ENCODE results near the gene SURF6.
"Not testable (repeated sequence)": the region's sequence is repeated elsewhere in the genome, so short reads cannot be mapped to it uniquely, and the experiment has no call there.

SURF6 gene

GRCh38 chr9:133349965-133350616 is 14.1 kb upstream of the SURF6 start:
- FAIRE-seq: no peak
- DNase-seq (ENCODE audit: extremely low spot score, insufficient read length, low read depth): no peak

DNA sequence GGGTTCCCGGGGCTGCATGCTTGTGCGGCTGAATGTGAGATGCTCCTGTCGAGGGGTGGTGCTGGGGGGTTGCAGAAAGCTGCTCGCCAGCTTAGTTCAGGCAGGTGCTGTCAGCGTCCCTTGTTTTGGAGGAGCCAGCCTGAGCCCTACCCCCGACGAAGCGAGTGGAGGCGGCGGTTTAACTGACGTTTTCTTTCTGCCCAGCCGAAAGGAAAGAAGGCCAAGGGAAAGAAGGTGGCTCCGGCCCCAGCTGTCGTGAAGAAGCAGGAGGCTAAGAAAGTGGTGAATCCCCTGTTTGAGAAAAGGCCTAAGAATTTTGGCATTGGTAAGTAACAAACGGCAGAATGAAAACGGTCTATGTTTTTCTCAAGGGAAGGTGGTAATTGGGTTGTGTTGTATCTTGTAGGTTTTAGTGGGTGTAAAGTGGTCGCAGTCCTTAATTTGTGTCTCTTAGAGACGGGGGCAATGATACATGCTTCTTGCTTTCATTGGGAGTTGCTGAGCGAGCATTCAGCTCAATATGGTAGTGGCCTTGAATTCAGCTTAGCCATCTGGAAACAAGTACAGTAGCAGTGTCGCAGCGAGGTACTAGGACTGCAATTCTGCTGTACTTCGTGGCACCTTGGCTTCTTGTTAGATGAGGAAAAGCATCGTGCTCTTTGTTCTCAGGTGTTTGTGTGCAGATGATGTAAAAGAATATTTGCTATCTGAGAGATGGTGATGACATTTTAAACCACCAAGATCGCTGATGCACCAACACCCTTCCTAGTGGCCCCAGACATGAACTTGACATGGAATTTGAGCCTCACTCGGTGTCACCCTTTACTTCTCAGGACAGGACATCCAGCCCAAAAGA is 13.0 kb upstream of the SURF6 start:
- DNase-seq (ENCODE audit: extremely low spot score, insufficient read length, low read depth) (no peak), FAIRE-seq (no peak)

DNA sequence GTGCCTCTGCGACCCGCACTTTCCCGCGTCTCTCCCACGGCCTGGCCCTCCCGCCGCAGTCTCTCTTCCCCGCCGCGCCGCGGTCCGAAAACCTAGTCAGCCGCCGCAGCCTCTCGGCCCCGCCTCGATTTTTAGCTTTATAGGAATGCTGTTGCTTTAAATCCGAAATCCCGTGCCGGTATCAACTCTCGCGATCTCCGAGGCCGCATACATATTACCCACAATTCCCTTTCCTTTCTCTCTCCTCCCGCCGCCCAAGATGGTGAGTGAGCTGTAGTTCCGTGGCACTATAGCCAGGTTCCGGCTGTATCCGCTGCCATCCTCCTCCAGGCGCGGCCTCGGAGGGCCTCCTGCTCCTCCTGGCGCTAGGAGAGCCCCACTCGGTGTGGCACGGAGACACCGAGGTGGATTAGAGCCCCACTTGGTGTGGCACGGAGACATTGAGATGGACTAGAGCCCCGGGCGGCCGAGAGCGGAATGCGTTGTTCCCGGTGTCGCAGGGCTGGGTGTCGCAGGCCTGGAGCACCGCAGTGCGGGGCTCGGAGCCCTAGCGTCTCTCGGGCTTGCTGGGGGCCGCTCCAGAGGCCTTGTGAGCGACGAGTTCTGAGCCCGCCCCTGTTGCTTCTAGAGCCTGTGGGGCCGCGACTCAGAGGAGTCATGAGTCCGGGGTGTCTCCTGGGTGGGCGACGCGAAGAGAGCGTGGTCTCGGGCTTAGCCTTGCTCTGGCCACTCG is 12.2 kb upstream of the SURF6 start, which contains the start of the genes MED22 and RPL7A:
TSS of gene MED22 (minus strand) at position 147 of the 733 bp plus-strand sequence. CDS start 1,469 bp downstream, outside the sequence.
TSS of gene RPL7A (plus strand) at position 234 of the 733 bp plus-strand sequence. CDS start at position 260, 26 bp downstream.
- DNase-seq (ENCODE audit: extremely low spot score, insufficient read length, low read depth): peak; percentile 89
- peak; percentile 91 for FAIRE-seq

DNA sequence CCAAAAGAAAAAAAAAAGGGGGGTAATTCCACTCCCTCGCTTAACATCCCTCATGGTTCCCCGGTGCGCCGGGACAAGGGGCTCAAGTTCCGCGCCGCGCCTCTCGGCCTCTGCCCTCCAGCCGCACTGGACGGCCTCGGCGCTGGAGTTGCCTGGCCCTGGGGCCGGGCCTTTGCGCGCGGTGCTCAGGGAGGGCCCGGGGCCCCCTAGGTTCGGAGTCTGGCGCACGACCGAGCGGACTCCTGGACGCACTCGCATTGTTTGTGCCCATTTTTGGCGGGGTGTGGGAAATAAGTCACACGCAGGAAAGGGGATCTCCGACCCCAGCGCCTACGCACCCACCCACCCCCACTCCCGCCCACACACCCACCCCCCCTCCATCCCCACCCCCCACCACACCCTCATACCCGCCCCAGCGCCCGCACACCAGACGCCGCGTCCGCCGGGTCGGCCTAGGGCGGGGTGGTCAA is 11.6 kb upstream of the SURF6 start:
- peak; percentile 40 for DNase-seq (ENCODE audit: extremely low spot score, insufficient read length, low read depth)
- no peak for FAIRE-seq

- no peak for FAIRE-seq
Measured at GRCh38 chr9:133346021-133346785, 10.2 kb upstream of the SURF6 start.

GRCh38 chr9:133345596-133345995 is 9.6 kb upstream of the SURF6 start:
- DNase-seq (ENCODE audit: extremely low spot score, insufficient read length, low read depth): no peak
- no peak for FAIRE-seq

More at GRCh38 chr9:133346021-133346785, 10.2 kb upstream of the SURF6 start:
- no peak for DNase-seq (ENCODE audit: extremely low spot score, insufficient read length, low read depth)

DNA sequence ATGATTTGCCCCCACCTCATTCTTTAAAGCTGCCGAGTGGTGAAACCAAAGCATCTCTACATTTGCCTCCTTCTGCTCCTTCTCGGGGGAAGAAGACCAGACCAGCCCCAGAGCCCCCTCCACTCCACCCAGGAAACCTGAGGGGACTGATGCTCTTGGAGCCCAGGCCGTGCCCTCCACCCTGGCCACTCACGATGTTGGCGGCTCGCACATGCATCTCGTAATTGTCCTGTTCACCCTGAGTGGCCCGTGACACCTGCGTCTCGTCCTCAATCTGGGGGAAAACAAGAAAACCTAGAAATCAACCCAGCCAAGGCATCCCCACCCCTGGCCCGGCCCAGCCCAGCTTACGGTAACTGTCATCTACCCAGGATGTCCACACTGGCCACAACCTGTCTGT is 9.0 kb upstream of the SURF6 start:
- no peak for FAIRE-seq
- no peak for DNase-seq (ENCODE audit: extremely low spot score, insufficient read length, low read depth)

- DNase-seq (ENCODE audit: extremely low spot score, insufficient read length, low read depth) (no peak), FAIRE-seq (no peak)
Measured at GRCh38 chr9:133344071-133344470, 8.1 kb upstream of the SURF6 start.

DNA sequence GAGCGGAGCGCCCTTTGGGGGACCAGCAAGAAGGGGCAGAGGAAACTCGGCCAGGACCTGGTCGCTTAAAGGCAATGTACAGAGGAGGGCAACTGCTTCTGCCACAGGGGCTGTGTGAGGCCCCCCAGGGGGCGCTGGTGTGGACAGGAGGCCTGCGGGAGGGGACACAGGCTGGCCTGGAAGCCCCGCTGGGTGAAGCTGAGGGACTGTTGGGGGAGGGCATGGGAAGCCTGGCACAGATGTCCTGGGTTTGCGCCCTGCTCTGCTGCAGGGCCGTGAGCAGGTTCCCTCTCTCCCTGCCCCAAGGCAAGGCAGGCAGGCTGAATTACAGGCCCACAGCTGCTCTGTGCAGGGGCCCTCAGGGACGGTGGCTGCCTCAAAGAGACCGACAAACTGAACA is 6.6 kb upstream of the SURF6 start:
- no peak for FAIRE-seq
- no peak for DNase-seq (ENCODE audit: extremely low spot score, insufficient read length, low read depth)

GRCh38 chr9:133342069-133342406 is 6.0 kb upstream of the SURF6 start:
- DNase-seq (ENCODE audit: extremely low spot score, insufficient read length, low read depth) (no peak), FAIRE-seq (no peak)

GRCh38 chr9:133341369-133342068 is 5.5 kb upstream of the SURF6 start:
- DNase-seq (ENCODE audit: extremely low spot score, insufficient read length, low read depth) (no peak), FAIRE-seq (no peak)

DNA sequence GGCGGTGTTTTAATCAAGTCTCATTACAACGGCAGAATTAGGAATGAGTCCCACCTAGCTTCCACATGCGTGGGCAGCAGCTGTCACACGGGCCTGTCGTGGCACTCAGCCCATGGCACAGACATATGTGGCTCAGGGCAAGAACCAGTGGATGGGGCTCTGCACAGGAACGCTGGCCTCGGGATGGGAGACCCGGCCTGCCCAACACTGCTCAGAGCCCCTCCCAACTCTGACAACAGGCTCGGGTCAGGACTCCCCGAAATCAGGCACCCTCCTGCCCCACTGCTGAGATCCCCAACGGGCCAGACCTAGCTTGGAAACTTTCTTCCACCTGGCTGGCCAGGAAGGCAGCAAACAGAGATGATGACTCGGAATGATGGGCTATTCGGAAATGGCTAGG is 4.9 kb upstream of the SURF6 start:
- FAIRE-seq: no peak

DNA sequence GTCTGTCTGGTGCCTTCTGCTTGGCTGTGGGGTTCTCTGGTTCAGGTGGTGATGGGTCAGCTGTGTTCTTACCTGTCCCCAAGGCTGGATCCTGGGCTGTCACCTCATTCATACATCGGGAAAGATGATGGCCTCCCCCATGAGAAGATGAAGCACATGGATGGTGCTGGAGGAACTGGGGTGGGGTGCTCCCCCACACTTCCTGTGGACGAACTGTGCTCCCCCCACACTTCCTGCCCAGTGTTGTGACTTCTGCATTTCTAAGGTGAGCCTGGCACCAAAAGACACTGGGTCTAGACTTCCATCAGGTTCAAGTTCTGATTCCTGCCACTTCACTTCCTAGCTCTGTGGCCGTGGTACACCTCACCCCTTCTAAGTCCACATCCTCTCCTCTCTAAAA is 4.3 kb upstream of the SURF6 start:
- DNase-seq (ENCODE audit: extremely low spot score, insufficient read length, low read depth): no peak
- FAIRE-seq: no peak

More for the DNA sequence above, 4.9 kb upstream of the SURF6 start:
- DNase-seq (ENCODE audit: extremely low spot score, insufficient read length, low read depth): no peak

GRCh38 chr9:133339641-133340040 is 3.7 kb upstream of the SURF6 start:
- FAIRE-seq (no peak), DNase-seq (ENCODE audit: extremely low spot score, insufficient read length, low read depth) (no peak)

- not testable (repeated sequence) for FAIRE-seq; DNase-seq (ENCODE audit: extremely low spot score, insufficient read length, low read depth)
Measured at GRCh38 chr9:133334888-133335287, 1.1 kb downstream of the SURF6 start.

- DNase-seq (ENCODE audit: extremely low spot score, insufficient read length, low read depth): no peak
- FAIRE-seq: no peak
Measured at GRCh38 chr9:133334161-133334560, 1.8 kb downstream of the SURF6 start.

- no peak for DNase-seq (ENCODE audit: extremely low spot score, insufficient read length, low read depth)
- FAIRE-seq: no peak
Measured at GRCh38 chr9:133333566-133333965, 2.4 kb downstream of the SURF6 start.

DNA sequence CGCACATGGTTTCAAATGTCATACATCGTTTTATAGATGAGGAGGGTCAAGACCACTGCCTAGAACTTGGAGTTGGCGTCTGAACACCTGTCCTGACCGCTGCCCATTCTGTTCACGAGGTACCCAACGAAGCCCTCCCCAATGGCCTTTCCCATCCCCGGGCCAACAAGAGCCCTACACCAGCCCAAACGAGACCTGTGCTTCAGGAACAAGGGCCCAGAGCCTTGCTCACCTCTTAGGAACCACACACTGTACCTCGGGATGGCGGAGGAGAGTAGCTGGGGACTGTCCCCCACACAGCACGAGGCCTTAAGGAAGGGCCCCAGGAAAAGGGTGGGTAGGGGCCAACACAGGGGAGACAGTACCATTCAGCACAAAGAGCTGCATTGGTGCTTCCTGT is 3.0 kb downstream of the SURF6 start:
- no peak for FAIRE-seq
- no peak for DNase-seq (ENCODE audit: extremely low spot score, insufficient read length, low read depth)

DNA sequence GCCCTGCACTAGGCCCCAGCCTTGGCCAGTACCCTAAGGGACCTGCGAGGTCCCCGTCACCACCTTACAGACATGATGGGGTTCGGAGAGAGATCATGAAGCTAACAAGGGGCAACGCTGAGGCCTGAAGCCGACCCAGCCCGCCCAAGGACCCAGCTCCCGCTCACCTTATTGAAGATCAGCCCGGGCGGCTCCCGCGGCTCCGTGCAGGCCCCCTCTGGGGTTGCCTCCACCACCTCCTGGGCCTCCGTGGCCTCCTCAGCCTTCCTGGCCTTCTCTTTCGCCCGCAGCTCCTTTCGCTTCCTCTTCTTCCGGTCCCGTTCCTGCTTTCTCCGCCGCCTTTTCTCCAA is 3.6 kb downstream of the SURF6 start:
- FAIRE-seq (no peak), DNase-seq (ENCODE audit: extremely low spot score, insufficient read length, low read depth) (no peak)
